HCT116 (cell line): ENCODE results near the gene WDR48. TPM values are rescaled to one million over a fixed set of nuclear protein-coding genes. Genes with fewer than 3 reads are reported as not detected.

Experiments
- ATAC-seq: fragments of 200-7000 bp; cut with Tn5 transposase; 2 replicates; pipeline ENCODE4 v1.9.1; 2020; ENCODE audit warnings: mild to moderate bottlenecking, moderate library complexity
- BruUV-seq: library from RNA; stranded (reverse); fragments of 400-500 nt; replicated peaks from 2 replicates; lab custom pipeline; 2021; lab: Mats Ljungman, UMichigan
- CTCF ChIA-PET: fragments of 300-600 bp; sonication (Branson Sonifier 250); formaldehyde crosslinking; loops from one replicate; lab custom pipeline; 2021; ENCODE audit warnings: antibody characterized with exemption; lab: Charles Lee
- POLR2A ChIA-PET: fragments of 300-600, 350-600 bp; sonication (Branson Sonifier 250); formaldehyde crosslinking; loops from one replicate; lab custom pipeline; 2021; ENCODE audit warnings: antibody characterized with exemption; lab: Charles Lee
- RAD21 ChIA-PET, 2 experiments: fragments of 300-600 bp; sonication (Branson Sonifier 250); formaldehyde crosslinking; loops; one replicate each; lab custom pipeline; 2023; ENCODE audit warnings: low total read pairs in 2 of 2; ENCODE audit not compliant: uncharacterized antibody in 2 of 2, unreplicated experiment in 2 of 2, low non-redundant PET in 1 of 2; lab: Charles Lee
- DNase-seq: peaks from one replicate; pipeline ENCODE4 v3.0.0-alpha.2; 2010; ENCODE audit warnings: low read depth, low spot score
- H2AFZ ChIP-seq: fragments of 200-600 bp; shearing (Covaris generic), sonication (generic); 2 replicates; pipeline ENCODE4 v1.6.1; 2017; ENCODE audit warnings: low read depth, mixed run types, mixed read lengths, antibody characterized with exemption, low read length; ENCODE audit not compliant: poor library complexity, severe bottlenecking
- H3K27ac ChIP-seq: 2 replicates; pipeline ENCODE4 v1.5.1; 2012; ENCODE audit warnings: low read depth, low read length
- H3K27me3 ChIP-seq: fragments of 200-600 bp; sonication (generic); 2 replicates; pipeline ENCODE4 v1.6.1; 2016; ENCODE audit warnings: mixed run types, low read length, mixed read lengths; ENCODE audit not compliant: insufficient read depth
- H3K36me3 ChIP-seq, 2 experiments: fragments of 200-500 bp in 1 of 2; fragments of 200-600 bp in 1 of 2; sonication (Bioruptor generic) in 1 of 2; sonication (generic) in 1 of 2; 2 replicates each; pipeline versions ENCODE4 v1.5.1 to v1.6.1; 2014 to 2016; ENCODE audit warnings: low read length in 2 of 2, inconsistent platforms in 1 of 2, mixed read lengths in 1 of 2, mixed run types in 1 of 2; ENCODE audit not compliant: insufficient read depth in 2 of 2, control insufficient read depth in 1 of 2
- H3K4me1 ChIP-seq, 2 experiments: fragments of 200-600 bp in 1 of 2; sonication (generic) in 1 of 2; 2 replicates each; pipeline versions ENCODE4 v1.5.1 to v1.6.1; 2012 to 2017; ENCODE audit warnings: low read length in 2 of 2, inconsistent platforms in 1 of 2, mild to moderate bottlenecking in 1 of 2, mixed read lengths in 1 of 2, mixed run types in 1 of 2, moderate library complexity in 1 of 2; ENCODE audit not compliant: insufficient read depth in 2 of 2, control insufficient read depth in 1 of 2
- H3K4me2 ChIP-seq: fragments of 200-600 bp; sonication (generic); 2 replicates; pipeline ENCODE4 v1.6.1; 2017; ENCODE audit warnings: mixed run types, low read length, mixed read lengths
- H3K4me3 ChIP-seq, 2 experiments: fragments of 200-600 bp in 1 of 2; sonication (generic) in 1 of 2; replicated peaks in 1 of 2; 2 replicates each; pipeline ENCODE4 v1.5.1; 2011 to 2016; ENCODE audit warnings: low read length in 2 of 2, control low read depth in 1 of 2, low read depth in 1 of 2, mild to moderate bottlenecking in 1 of 2, mixed read lengths in 1 of 2, mixed run types in 1 of 2
- H3K79me2 ChIP-seq: fragments of 200-600 bp; sonication (generic); 2 replicates; pipeline ENCODE4 v1.6.1; 2017; ENCODE audit warnings: mild to moderate bottlenecking, mixed run types, low read length, moderate library complexity, mixed read lengths; ENCODE audit not compliant: insufficient read depth
- H3K9ac ChIP-seq: fragments of 200-600 bp; sonication (generic); 2 replicates; pipeline ENCODE4 v1.6.1; 2016; ENCODE audit warnings: low read length, mixed read lengths
- H3K9me2 ChIP-seq: fragments of 200-600 bp; sonication (generic), shearing (Covaris generic); 2 replicates; pipeline ENCODE4 v1.6.1; 2017; ENCODE audit warnings: mixed run types, mild to moderate bottlenecking, moderate library complexity; ENCODE audit not compliant: insufficient read depth
- H3K9me3 ChIP-seq, 2 experiments: fragments of 200-500 bp in 1 of 2; fragments of 200-600 bp in 1 of 2; sonication (Bioruptor generic) in 1 of 2; sonication (generic) in 1 of 2; 2 replicates each; pipeline ENCODE4 v1.6.1; 2014 to 2017; ENCODE audit warnings: low read length in 2 of 2, mixed read lengths in 2 of 2, inconsistent platforms in 1 of 2, low read depth in 1 of 2, mild to moderate bottlenecking in 1 of 2, mixed run types in 1 of 2, moderate library complexity in 1 of 2; ENCODE audit not compliant: control insufficient read depth in 1 of 2, insufficient read depth in 1 of 2
- H4K20me1 ChIP-seq: fragments of 200-600 bp; sonication (generic), shearing (Covaris generic); 2 replicates; pipeline ENCODE4 v1.6.1; 2017; ENCODE audit warnings: mixed run types, mild to moderate bottlenecking, moderate library complexity; ENCODE audit not compliant: insufficient read depth
- CBX3 ChIP-seq: IDR thresholded peaks from 2 replicates; pipeline ENCODE4 v1.6.1; 2012; ENCODE audit warnings: low read depth
- ELF1 ChIP-seq: IDR thresholded peaks from 2 replicates; pipeline ENCODE4 v1.6.1; 2012; ENCODE audit warnings: low read depth, borderline replicate concordance
- EZH2phosphoT487 ChIP-seq: fragments of 200-600 bp; IDR thresholded peaks from 2 replicates; pipeline ENCODE4 v1.6.1; 2018; ENCODE audit warnings: antibody characterized with exemption, borderline replicate concordance
- FOSL1 ChIP-seq: IDR thresholded peaks from 2 replicates; pipeline ENCODE4 v1.6.1; 2012; ENCODE audit warnings: low read depth
- SIN3A ChIP-seq: IDR thresholded peaks from 2 replicates; pipeline ENCODE4 v1.6.1; 2012; ENCODE audit warnings: low read depth
- TCF7L2 ChIP-seq: IDR thresholded peaks from 2 replicates; pipeline ENCODE4 v1.7.0; 2011; ENCODE audit warnings: borderline replicate concordance, inconsistent platforms; ENCODE audit not compliant: insufficient read depth, insufficient read length; ENCODE audit errors: extremely low read depth
- YY1 ChIP-seq: IDR thresholded peaks from 2 replicates; pipeline ENCODE4 v1.6.1; 2011; ENCODE audit warnings: low read length, low read depth, moderate library complexity, mild to moderate bottlenecking; ENCODE audit not compliant: insufficient replicate concordance; ENCODE audit errors: extremely low read depth
- ZNF274 ChIP-seq: fragments of 200-500 bp; sonication (Bioruptor generic); IDR thresholded peaks from 2 replicates; pipeline ENCODE4 v1.6.1; 2014; ENCODE audit warnings: mild to moderate bottlenecking, low read depth, low read length, inconsistent platforms
- intact Hi-C: fragments of 100-400 bp; cut with micrococcal nuclease; formaldehyde crosslinking; loops from 2 replicates; pipeline ENCODE4 v1.10.0; 2022
- total RNA-seq: library from RNA; stranded (reverse); gene quantifications from one replicate; pipeline ENCODE4 v1.2.1, GENCODE V29; 2021; ENCODE audit not compliant: unreplicated experiment
- TF ChIP-seq, protein P1 (sequence below), 3 experiments: fragments of 200-600 bp in 1 of 3; sonication (generic) in 1 of 3; IDR thresholded peaks in 2 of 3; conservative IDR thresholded peaks in 1 of 3; 2 replicates each; pipeline ENCODE4 v1.5.1; 2012 to 2017; ENCODE audit warnings: low read depth in 2 of 3, low read length in 2 of 3, antibody characterized with exemption in 1 of 3, borderline replicate concordance in 1 of 3, control low read depth in 1 of 3, mild to moderate bottlenecking in 1 of 3, mixed read lengths in 1 of 3, mixed run types in 1 of 3, moderate library complexity in 1 of 3; ENCODE audit not compliant: insufficient read depth in 1 of 3

Gene WDR48
- total RNA-seq, 1 experiment from 2014 or later = 35.6 TPM

DNA sequence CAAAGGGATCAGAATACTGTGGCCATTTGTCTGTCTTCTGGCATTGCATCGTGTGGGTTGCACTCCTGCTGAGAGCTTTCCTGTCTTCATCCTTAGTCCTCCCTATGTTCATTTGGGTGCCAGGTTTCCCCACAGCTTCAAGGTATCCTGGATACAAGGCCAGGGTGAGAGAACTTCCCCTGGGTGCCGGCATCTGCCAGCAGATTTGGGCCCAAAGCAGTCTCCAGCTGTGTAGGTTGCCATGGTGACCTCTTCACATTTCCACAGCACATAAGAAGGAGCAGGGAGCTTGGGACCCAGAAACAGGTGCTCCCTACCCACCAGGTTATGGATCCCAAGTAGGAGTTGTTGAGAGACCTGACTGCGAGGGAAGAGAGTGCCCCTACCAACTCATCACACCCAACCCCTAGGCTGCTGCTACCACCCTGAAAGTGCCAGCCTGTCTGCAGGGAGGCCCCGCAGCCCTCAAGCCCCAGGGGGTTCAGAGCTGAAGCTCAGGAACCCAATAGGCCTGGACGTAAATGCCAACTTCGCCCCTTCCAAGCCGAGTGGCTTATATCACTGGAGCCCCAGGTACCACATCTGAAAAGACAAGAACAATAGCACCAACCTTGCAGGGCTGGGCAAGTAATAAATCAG is 75.6 kb downstream of the WDR48 start:
- ChIA-PET POLR2A (interaction anchor here (1.1 kb wide), 1 partner anchor 161 kb away, joined by 3 read pairs; no protein-coding TSS in a partner anchor), CTCF (interaction anchor here (0.7 to 6.7 kb wide), 4 partner anchors 15 to 162 kb away, joined by 3 to 184 read pairs (median 3); no protein-coding TSS in a partner anchor), RAD21 (interaction anchor here (3.6 to 3.9 kb wide), 2 partner anchors 160 to 161 kb away, joined by 21 to 30 read pairs; no protein-coding TSS in a partner anchor)
- DNase-seq (no peak), ATAC-seq (no peak)
- H3K4me2 ChIP-seq = no peak overlapping the region
- H4K20me1 ChIP-seq = no peaks in the 10 kb centered on the region
- peaks cover 26 to 27% of the 10 kb centered on the region in 2 experiments for H3K4me1 ChIP-seq
- H3K4me3 ChIP-seq = no peak overlapping the region
- no peak overlapping the region for H3K9ac ChIP-seq
- H3K9me2 ChIP-seq = no peaks in the 10 kb centered on the region
- no peaks in the 10 kb centered on the region for H3K79me2 ChIP-seq
- H3K36me3 ChIP-seq = no peaks in the 10 kb centered on the region
- BruUV-seq = no TSS peak
- no peak overlapping the region for H2AFZ ChIP-seq
- no peak overlapping the region for H3K27ac ChIP-seq
- intact Hi-C loops = no loop called here
- TF ChIP-seq EZH2phosphoT487 = no peak
- TF ChIP-seq ELF1 = no peak
- TF ChIP-seq CBX3 = no peak
- TF ChIP-seq SIN3A = no peak
- TF ChIP-seq TCF7L2 = no peak
- TF ChIP-seq FOSL1 = no peak
- no peak for TF ChIP-seq ZNF274
- no peak for TF ChIP-seq YY1
- TF ChIP-seq, protein P1, sequence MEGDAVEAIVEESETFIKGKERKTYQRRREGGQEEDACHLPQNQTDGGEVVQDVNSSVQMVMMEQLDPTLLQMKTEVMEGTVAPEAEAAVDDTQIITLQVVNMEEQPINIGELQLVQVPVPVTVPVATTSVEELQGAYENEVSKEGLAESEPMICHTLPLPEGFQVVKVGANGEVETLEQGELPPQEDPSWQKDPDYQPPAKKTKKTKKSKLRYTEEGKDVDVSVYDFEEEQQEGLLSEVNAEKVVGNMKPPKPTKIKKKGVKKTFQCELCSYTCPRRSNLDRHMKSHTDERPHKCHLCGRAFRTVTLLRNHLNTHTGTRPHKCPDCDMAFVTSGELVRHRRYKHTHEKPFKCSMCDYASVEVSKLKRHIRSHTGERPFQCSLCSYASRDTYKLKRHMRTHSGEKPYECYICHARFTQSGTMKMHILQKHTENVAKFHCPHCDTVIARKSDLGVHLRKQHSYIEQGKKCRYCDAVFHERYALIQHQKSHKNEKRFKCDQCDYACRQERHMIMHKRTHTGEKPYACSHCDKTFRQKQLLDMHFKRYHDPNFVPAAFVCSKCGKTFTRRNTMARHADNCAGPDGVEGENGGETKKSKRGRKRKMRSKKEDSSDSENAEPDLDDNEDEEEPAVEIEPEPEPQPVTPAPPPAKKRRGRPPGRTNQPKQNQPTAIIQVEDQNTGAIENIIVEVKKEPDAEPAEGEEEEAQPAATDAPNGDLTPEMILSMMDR (IDR thresholded peaks at IDR 0.05 in 2 of 3, conservative IDR thresholded peaks at IDR 0.05 in 1 of 3; ENCODE audit: borderline replicate concordance in 1 of 3, insufficient read depth in 1 of 3, low read depth in 2 of 3, low read length in 2 of 3) = no peak
- no peaks in the 10 kb centered on the region for H3K27me3 ChIP-seq
- H3K9me3 ChIP-seq = no peaks in the 10 kb centered on the region
